ENCODE data around the gene POC1A. TPM values are rescaled to one million over a fixed set of nuclear protein-coding genes. Genes with fewer than 3 reads are reported as not detected.

Gene POC1A
- total and polyA plus RNA-seq, 2 donors (not counting 1 experiment from before 2014, with no cell fraction given), result 1.7 to 2.8 TPM

DNA sequence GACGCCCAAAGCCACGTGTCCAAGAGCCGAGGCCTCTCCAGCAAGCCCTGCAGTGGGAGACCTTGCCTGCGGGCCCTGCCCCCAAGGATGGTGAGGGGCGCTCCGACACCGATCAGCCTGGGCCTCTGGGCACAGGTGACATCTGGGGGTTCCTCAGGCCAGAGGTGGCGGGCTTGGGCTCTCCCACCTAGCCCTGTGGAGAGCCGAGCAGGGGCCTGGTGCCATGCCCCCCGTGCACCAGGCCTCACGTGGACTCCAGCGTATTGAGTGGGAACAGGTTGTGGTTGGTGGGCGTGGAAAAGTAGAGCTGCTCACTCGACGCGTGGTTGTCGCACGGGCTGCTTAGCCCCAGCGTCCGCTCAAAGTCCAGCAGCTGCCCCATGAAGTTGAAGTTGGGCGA is 103.7 kb downstream of the POC1A start:
- ChIA-PET POLR2A (no interaction called here), CTCF (interaction anchor here (1.1 to 1.3 kb wide), 2 partner anchors 34 to 49 kb away, joined by 3 read pairs; no protein-coding TSS in a partner anchor)
- no peak overlapping the region for H3K27ac ChIP-seq (ENCODE audit: low read length in 2 of 2)
- no peak overlapping the region for H2AFZ ChIP-seq (ENCODE audit: insufficient read depth, low read depth, low read length, poor library complexity, severe bottlenecking)
- no peak overlapping the region for H3K4me3 ChIP-seq (ENCODE audit: control extremely low read depth in 1 of 5, extremely low read depth in 1 of 5, insufficient read depth in 1 of 5, low read depth in 2 of 5, low read length in 4 of 5)
- 96% methylated on average over 21 of the region's 21 CpGs for WGBS (ENCODE audit: insufficient coverage)
- H3K4me1 ChIP-seq (ENCODE audit: control insufficient read depth in 2 of 2, insufficient read depth in 2 of 2, low read length in 2 of 2), result peaks cover 42 to 46% of the 10 kb centered on the region in 2 donors
- no peak for TF ChIP-seq EZH2 (IDR thresholded peaks at IDR 0.05; ENCODE audit: borderline replicate concordance, insufficient read depth, low read depth, low read length, poor library complexity, severe bottlenecking)
- TF ChIP-seq, protein P1, sequence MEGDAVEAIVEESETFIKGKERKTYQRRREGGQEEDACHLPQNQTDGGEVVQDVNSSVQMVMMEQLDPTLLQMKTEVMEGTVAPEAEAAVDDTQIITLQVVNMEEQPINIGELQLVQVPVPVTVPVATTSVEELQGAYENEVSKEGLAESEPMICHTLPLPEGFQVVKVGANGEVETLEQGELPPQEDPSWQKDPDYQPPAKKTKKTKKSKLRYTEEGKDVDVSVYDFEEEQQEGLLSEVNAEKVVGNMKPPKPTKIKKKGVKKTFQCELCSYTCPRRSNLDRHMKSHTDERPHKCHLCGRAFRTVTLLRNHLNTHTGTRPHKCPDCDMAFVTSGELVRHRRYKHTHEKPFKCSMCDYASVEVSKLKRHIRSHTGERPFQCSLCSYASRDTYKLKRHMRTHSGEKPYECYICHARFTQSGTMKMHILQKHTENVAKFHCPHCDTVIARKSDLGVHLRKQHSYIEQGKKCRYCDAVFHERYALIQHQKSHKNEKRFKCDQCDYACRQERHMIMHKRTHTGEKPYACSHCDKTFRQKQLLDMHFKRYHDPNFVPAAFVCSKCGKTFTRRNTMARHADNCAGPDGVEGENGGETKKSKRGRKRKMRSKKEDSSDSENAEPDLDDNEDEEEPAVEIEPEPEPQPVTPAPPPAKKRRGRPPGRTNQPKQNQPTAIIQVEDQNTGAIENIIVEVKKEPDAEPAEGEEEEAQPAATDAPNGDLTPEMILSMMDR (IDR thresholded peaks at IDR 0.05), result no peak
- no peaks in the 10 kb centered on the region for H3K79me2 ChIP-seq (ENCODE audit: control insufficient read depth, insufficient read depth, low read length)
- DNase-seq (no peak), ATAC-seq (ENCODE audit: low read depth) (no peak)
- H3K36me3 ChIP-seq (replicated peaks in 1 of 2; ENCODE audit: control extremely low read depth in 1 of 2, control insufficient read depth in 1 of 2, extremely low read depth in 1 of 2, insufficient read depth in 2 of 2, low read length in 1 of 2), result peaks cover 0 to 13% of the 10 kb centered on the region in 2 experiments
- no peaks in the 10 kb centered on the region for H3K9me3 ChIP-seq (ENCODE audit: control extremely low read depth in 1 of 3, control insufficient read depth in 2 of 3, insufficient read depth in 1 of 3, low read length in 2 of 3)
- Mint-ChIP-seq H3K4me1 (peaks cover 37% of the 10 kb centered on the region), H3K9me3 (ENCODE audit: insufficient read depth) (no peaks in the 10 kb centered on the region), H3K27me3 (no peaks in the 10 kb centered on the region), H3K4me3 (no peak overlapping the region), H3K27ac (no peak overlapping the region)
- no peak overlapping the region for H3K4me2 ChIP-seq (replicated peaks; ENCODE audit: low read depth, low read length, poor library complexity, severe bottlenecking)
- no peak overlapping the region for H3K9ac ChIP-seq (ENCODE audit: low read length)
- H3K27me3 ChIP-seq (replicated peaks in 1 of 4; ENCODE audit: control extremely low read depth in 1 of 4, control insufficient read depth in 3 of 4, insufficient read depth in 4 of 4, low read length in 3 of 4), result no peaks in the 10 kb centered on the region
- intact Hi-C loops (cut with micrococcal nuclease), result loop anchor here (10.0 kb wide), 2 partner anchors 174 to 484 kb away; partner anchors contain the start of genes NT5DC2, TLR9 and UQCC5
- H4K20me1 ChIP-seq (ENCODE audit: control insufficient read depth, insufficient read depth, low read length, poor library complexity, severe bottlenecking), result no peaks in the 10 kb centered on the region

DNA sequence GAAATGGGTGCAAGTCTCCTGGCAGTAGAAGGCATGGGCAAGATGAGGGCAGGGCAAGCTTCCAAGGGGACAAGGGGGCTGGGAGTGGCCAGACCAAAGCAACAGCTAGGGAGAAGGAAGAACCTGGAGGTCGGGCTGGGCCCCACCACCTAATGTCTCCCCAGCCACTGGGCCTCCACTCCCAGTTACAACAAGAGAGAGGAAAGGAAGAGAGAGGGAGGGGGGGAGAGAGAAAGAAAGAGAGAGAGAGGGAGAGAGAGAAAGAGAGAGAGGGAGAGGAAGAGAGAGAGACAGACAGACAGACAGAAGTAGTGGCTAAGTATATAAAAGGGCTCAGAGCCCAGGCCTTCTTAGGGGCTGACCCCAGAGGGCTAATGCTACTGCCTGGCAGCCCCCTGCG is 104.7 kb downstream of the POC1A start:
- Histone ChIP-seq H3K4me1 (ENCODE audit: control insufficient read depth in 2 of 2, insufficient read depth in 2 of 2, low read length in 2 of 2) (peaks cover 33 to 35% of the 10 kb centered on the region in 2 donors), H3K4me2 (replicated peaks; ENCODE audit: low read depth, low read length, poor library complexity, severe bottlenecking) (no peak overlapping the region), H3K9ac (ENCODE audit: low read length) (no peak overlapping the region), H3K36me3 (replicated peaks in 1 of 2; ENCODE audit: control extremely low read depth in 1 of 2, control insufficient read depth in 1 of 2, extremely low read depth in 1 of 2, insufficient read depth in 2 of 2, low read length in 1 of 2) (peaks cover 0 to 13% of the 10 kb centered on the region in 2 experiments), H2AFZ (ENCODE audit: insufficient read depth, low read depth, low read length, poor library complexity, severe bottlenecking) (no peak overlapping the region), H3K79me2 (ENCODE audit: control insufficient read depth, insufficient read depth, low read length) (no peaks in the 10 kb centered on the region), H3K27me3 (replicated peaks in 1 of 4; ENCODE audit: control extremely low read depth in 1 of 4, control insufficient read depth in 3 of 4, insufficient read depth in 4 of 4, low read length in 3 of 4) (no peaks in the 10 kb centered on the region), H3K27ac (ENCODE audit: low read length in 2 of 2) (no peak overlapping the region), H3K9me3 (ENCODE audit: control extremely low read depth in 1 of 3, control insufficient read depth in 2 of 3, insufficient read depth in 1 of 3, low read length in 2 of 3) (no peaks in the 10 kb centered on the region), H3K4me3 (ENCODE audit: control extremely low read depth in 1 of 5, extremely low read depth in 1 of 5, insufficient read depth in 1 of 5, low read depth in 2 of 5, low read length in 4 of 5) (no peak overlapping the region), H4K20me1 (ENCODE audit: control insufficient read depth, insufficient read depth, low read length, poor library complexity, severe bottlenecking) (no peaks in the 10 kb centered on the region)
- no peak for TF ChIP-seq EZH2 (IDR thresholded peaks at IDR 0.05; ENCODE audit: borderline replicate concordance, insufficient read depth, low read depth, low read length, poor library complexity, severe bottlenecking)
- TF ChIP-seq, protein P1 (IDR thresholded peaks at IDR 0.05), result no peak
- Mint-ChIP-seq H3K27ac (no peak overlapping the region), H3K27me3 (no peaks in the 10 kb centered on the region), H3K4me3 (no peak overlapping the region), H3K4me1 (peaks cover 28% of the 10 kb centered on the region), H3K9me3 (ENCODE audit: insufficient read depth) (no peaks in the 10 kb centered on the region)
- WGBS (ENCODE audit: insufficient coverage), result no CpG with 5 or more reads among the region's 2 CpGs
- ChIA-PET CTCF (interaction anchor here (1.0 kb wide), 1 partner anchor 101 kb away, joined by 3 read pairs; no protein-coding TSS in a partner anchor), POLR2A (no interaction called here)
- DNase-seq (no peak), ATAC-seq (ENCODE audit: low read depth) (no peak)
- intact Hi-C loops (cut with micrococcal nuclease), result no loop called here
